GM06990 (cell line): Measurements from ENCODE around the gene ACTR1A.

Experiments used
- DNase-seq: peaks from one replicate; pipeline ENCODE4 v3.0.0-alpha.2; 2011; ENCODE audit not compliant: insufficient read length; ENCODE audit errors: extremely low read depth
- H3K27me3 ChIP-seq: replicated peaks from 2 replicates; pipeline ENCODE4 v1.6.0; 2011; ENCODE audit warnings: low read length; ENCODE audit not compliant: control insufficient read depth, insufficient read depth
- H3K36me3 ChIP-seq: 2 replicates; pipeline ENCODE4 v1.5.1; 2011; ENCODE audit warnings: low read length; ENCODE audit not compliant: control insufficient read depth, insufficient read depth
- H3K4me3 ChIP-seq: replicated peaks from 2 replicates; pipeline ENCODE4 v1.5.1; 2011; ENCODE audit warnings: low read depth, mild to moderate bottlenecking, control low read depth, low read length
- TF ChIP-seq, protein P1 (sequence below): IDR thresholded peaks from 2 replicates; pipeline ENCODE4 v1.5.1; 2011; ENCODE audit warnings: low read length, control low read depth, mild to moderate bottlenecking, inconsistent platforms; ENCODE audit not compliant: insufficient read depth, poor library complexity, severe bottlenecking

The ACTR1A gene

GRCh38 chr10:102479651-102480050, 22.9 kb downstream of the ACTR1A start:
- no peak for DNase-seq
- no peak overlapping the region for H3K4me3 ChIP-seq
- H3K36me3 ChIP-seq: peaks cover 34% of the 10 kb centered on the region
- TF ChIP-seq, protein P1, sequence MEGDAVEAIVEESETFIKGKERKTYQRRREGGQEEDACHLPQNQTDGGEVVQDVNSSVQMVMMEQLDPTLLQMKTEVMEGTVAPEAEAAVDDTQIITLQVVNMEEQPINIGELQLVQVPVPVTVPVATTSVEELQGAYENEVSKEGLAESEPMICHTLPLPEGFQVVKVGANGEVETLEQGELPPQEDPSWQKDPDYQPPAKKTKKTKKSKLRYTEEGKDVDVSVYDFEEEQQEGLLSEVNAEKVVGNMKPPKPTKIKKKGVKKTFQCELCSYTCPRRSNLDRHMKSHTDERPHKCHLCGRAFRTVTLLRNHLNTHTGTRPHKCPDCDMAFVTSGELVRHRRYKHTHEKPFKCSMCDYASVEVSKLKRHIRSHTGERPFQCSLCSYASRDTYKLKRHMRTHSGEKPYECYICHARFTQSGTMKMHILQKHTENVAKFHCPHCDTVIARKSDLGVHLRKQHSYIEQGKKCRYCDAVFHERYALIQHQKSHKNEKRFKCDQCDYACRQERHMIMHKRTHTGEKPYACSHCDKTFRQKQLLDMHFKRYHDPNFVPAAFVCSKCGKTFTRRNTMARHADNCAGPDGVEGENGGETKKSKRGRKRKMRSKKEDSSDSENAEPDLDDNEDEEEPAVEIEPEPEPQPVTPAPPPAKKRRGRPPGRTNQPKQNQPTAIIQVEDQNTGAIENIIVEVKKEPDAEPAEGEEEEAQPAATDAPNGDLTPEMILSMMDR: no peak
- H3K27me3 ChIP-seq: no peaks in the 10 kb centered on the region

DNA sequence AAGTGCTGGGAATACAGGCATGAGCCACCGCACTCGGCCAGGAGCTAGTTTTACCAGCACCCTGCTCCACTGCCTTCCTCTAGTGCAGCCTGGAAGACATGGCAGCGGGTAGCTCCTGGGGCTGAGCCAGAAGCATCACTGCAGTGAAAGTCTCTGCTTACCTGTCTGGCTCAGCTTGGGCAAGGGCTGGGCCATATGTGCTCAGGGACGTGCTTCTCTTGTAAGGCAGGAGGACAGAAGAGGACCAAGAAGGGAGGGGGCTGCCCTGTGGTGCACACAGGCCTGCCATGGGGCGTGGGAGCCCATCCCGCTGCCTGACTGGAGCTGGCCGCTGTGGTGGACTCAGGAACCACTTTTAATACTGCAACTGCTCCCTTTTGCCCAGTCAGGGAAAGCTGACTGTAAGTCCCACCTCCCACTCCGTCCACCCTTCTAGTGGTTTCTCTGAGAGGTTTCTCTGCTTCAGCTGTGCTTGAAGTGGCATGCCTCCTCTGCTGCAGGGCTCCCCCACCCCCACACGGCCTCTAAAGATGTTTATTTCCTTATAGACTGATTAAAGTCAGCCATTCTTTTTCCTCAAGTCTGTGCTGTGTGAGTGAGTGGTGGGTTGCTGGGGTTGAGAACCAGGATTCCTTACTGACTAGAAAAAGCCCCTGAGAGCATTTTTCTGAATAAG, 25.9 kb downstream of the ACTR1A start:
- TF ChIP-seq, protein P1: no peak
- H3K27me3 ChIP-seq: no peaks in the 10 kb centered on the region
- no peak overlapping the region for H3K4me3 ChIP-seq
- DNase-seq: no peak
- peaks cover 17% of the 10 kb centered on the region for H3K36me3 ChIP-seq

DNA sequence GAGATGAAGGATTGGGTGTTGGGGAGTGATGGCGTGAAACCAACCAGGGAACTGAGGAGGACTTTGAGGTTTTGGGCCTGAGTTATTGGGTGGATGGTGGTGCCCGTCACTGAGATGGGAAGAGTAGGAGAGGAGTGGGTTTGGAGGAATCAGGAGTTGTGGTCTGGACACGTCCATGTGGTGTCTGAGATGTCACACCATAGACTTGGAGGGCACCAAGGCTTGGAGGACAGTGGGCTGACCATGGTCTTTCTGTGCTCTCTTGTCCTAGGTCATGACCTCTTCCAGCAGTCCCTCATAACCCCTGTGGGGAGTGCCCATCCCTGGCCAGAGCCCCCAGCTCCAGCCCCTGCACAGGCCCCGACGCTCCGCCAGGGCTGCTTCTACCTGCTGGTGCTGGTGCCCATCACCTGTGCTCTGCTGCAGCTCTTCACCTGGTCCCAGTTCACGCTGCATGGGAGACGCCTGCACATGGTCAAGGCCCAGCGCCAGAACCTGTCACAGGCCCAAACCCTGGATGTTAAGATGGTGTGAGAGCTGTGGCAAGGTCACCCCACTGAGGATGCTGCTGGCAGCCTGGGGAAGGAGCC, 27.0 kb downstream of the ACTR1A start:
- DNase-seq: no peak
- TF ChIP-seq, protein P1: no peak
- Histone ChIP-seq H3K36me3 (peaks cover 11% of the 10 kb centered on the region), H3K4me3 (no peak overlapping the region), H3K27me3 (no peaks in the 10 kb centered on the region)

GRCh38 chr10:102473445-102474331, 28.8 kb downstream of the ACTR1A start:
- DNase-seq: no peak
- TF ChIP-seq, protein P1: no peak
- Histone ChIP-seq H3K4me3 (no peak overlapping the region), H3K36me3 (peaks cover 4% of the 10 kb centered on the region), H3K27me3 (no peaks in the 10 kb centered on the region)

- TF ChIP-seq, protein P1: no peak
- Histone ChIP-seq H3K36me3 (no peaks in the 10 kb centered on the region; the same call in none of the 2 replicates), H3K27me3 (no peaks in the 10 kb centered on the region), H3K4me3 (no peak overlapping the region)
- no peak for DNase-seq
Observed at GRCh38 chr10:102470579-102471546, 31.6 kb downstream of the ACTR1A start.
